AG04449 (cell line): Measurements from ENCODE around the gene GPN2.

Experiments
- CTCF ChIA-PET: fragments of 350-600 bp; formaldehyde crosslinking; extraction: SDS; loops from one replicate; lab custom pipeline; 2021; ENCODE audit warnings: antibody characterized with exemption; lab: Yijun Ruan, JAX
- POLR2A ChIA-PET: fragments of 400-600, 350-600 bp; formaldehyde crosslinking; extraction: SDS; loops from one replicate; lab custom pipeline; 2020; ENCODE audit warnings: antibody characterized with exemption, inconsistent platforms; lab: Yijun Ruan, JAX
- DNase-seq: peaks from one replicate; pipeline ENCODE4 v3.0.0-alpha.2; 2010; ENCODE audit warnings: low read depth, low spot score
- H3K4me3 ChIP-seq: 2 replicates; pipeline ENCODE4 v1.5.1; 2011; ENCODE audit warnings: low read depth, mild to moderate bottlenecking, control low read depth, low read length
- TF ChIP-seq, protein P1 (sequence below): IDR thresholded peaks from one replicate; pipeline ENCODE4 v1.5.1; 2011; ENCODE audit warnings: mild to moderate bottlenecking, moderate library complexity, low read length, control low read depth, inconsistent platforms; ENCODE audit not compliant: insufficient read depth; ENCODE audit errors: missing control alignments

The GPN2 gene

DNA sequence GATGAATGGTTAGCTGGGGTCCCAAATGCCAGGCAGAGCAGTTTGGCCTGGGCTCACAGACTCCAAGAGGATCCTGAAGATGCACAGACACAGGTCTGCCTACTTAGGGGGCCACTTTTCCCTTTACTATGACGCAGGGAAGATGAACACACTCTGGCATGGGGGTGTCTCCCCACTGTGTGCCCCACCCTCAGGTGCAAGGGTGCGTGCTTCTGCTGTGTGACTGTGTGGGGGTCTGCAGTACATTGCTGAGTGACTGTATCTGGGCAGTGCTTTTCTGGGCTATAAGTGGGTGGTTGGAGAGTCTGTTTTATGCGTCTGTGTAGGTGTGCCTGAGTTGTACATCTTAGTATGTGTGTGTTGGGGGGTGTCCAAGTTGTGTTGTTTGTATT, 19.9 kb upstream of the GPN2 start:
- no peak overlapping the region for H3K4me3 ChIP-seq
- ChIA-PET POLR2A (no interaction called here), CTCF (interaction anchor here (1.0 to 1.5 kb wide), 2 partner anchors 8 to 23 kb away, joined by 3 to 4 read pairs; no protein-coding TSS in a partner anchor)
- no peak for DNase-seq
- TF ChIP-seq, protein P1, sequence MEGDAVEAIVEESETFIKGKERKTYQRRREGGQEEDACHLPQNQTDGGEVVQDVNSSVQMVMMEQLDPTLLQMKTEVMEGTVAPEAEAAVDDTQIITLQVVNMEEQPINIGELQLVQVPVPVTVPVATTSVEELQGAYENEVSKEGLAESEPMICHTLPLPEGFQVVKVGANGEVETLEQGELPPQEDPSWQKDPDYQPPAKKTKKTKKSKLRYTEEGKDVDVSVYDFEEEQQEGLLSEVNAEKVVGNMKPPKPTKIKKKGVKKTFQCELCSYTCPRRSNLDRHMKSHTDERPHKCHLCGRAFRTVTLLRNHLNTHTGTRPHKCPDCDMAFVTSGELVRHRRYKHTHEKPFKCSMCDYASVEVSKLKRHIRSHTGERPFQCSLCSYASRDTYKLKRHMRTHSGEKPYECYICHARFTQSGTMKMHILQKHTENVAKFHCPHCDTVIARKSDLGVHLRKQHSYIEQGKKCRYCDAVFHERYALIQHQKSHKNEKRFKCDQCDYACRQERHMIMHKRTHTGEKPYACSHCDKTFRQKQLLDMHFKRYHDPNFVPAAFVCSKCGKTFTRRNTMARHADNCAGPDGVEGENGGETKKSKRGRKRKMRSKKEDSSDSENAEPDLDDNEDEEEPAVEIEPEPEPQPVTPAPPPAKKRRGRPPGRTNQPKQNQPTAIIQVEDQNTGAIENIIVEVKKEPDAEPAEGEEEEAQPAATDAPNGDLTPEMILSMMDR: no peak

DNA sequence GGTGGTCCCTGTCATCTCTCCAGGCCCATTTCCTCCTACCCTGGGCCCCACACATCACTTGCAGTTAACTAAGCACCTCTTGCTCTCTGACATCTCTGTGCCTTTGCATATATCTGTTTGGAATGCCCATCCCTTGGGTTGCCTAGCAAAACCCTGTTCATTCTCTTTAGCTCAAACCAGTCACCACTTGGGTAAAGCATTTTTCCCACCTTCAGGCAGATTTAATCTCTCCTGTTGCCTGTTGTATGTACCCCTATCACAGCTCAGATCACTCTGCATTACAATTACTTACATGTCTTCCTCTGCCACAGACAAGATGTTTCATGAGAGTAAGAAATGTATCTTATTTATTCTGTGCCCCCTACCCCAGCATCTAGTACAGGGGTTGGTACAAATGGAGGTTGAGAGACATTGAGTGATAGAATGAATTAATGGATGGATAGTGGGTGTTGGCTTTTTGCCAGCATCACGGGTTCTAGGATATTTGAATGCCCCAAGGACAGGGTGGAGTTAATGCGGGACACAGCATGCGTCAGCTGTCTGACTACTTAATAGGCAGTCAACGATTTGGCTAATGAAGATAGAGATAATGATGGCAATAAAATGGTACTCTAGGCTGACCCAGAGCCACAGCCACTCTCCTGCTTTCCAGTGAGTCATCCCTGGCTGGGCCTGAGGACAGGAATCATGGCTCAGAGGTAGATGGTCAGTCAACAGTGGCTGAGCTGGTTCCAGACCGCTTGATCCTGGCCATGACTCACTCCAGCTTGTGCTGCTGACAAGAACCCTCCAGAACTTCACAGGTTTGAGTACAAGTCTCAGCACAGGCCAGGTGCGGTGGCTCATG, 17.2 kb upstream of the GPN2 start:
- no peak overlapping the region for H3K4me3 ChIP-seq
- ChIA-PET CTCF (no interaction called here), POLR2A (interaction anchor here (1.1 kb wide), 1 partner anchor 17 kb away, joined by 4 read pairs; no protein-coding TSS in a partner anchor)
- TF ChIP-seq, protein P1: no peak
- DNase-seq: peak; percentile 21

DNA sequence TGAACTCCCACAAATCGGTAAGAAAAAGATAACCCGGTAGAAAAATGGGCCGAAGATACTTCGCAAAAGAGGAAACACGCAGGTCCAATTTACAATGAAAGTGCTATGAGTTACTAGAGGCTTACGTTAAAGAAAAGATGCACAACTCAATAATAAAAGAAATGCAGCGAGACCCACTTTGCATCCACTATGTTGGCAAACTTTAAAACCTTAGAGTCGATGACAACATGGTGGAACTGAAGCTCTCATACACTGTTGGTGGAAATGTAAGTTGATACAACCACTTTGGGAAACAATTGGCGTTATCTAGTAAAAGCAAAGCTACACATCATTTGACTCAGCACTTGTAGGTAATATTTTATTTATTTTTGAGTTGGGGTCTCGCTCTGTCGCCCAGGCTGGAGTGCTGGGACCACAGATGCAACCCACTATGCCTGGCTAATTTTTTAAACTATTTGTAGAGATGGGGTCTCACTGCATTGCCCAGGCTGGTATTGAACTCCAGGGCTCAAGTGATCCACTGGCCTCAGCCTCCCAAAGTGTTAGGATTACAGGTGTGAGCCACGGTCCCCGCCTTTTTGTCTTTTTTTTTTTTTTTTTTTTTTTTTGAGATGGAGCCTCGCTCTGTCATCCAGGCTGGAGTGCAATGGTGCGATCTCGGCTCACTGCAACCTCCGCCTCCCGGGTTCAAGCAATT, 10.9 kb upstream of the GPN2 start:
- no peak for DNase-seq
- CTCF ChIA-PET: interaction anchor here (0.8 to 5.4 kb wide), 2 partner anchors 13 to 97 kb away, joined by 3 to 32 read pairs; no protein-coding TSS in a partner anchor
- POLR2A ChIA-PET: interaction anchor here (0.8 to 4.5 kb wide), 5 partner anchors 12 to 349 kb away, joined by 3 to 42 read pairs (median 5); partner anchors contain the start of genes GPN2 and TRNP1
- TF ChIP-seq, protein P1: no peak
- peak overlapping the region; percentile 98 for H3K4me3 ChIP-seq

DNA sequence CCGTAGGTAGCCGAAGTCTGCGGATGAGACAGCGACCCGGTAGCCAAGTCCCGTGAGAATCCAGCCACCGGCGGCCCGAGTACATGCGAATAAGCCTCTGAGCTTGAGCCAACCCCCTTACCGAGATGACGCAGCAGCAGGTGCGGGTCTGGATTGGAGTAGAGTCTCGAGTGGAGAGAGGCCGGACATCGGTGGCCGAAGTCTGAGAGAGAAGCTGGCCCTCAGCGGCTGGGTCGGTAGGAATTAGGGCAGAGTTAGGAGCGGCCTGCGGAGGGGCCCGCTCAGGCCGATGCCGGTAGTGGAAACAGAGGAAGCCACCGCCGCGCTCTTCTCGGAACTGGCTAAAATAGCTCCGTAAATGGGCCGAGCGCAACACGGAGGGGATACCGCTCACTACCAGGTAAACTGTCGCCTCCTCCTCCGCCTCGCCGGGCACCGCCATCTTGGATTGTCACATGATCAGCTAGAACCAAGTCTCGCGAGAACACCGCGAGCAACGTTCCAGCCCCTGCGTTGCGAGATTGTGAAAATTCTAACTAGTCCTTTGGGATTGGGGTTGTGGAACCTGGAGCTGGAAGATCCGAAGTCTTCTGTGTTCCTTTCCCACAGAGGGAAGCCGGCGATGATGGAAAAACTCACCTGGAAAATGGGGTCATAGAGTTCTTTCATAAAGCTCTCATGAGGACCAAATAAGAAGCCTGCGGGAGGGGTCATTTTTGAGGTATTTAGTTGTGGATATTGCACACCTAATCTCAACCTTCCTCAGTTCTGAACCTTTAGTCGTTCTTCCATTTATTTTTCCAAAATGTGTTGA, 10.1 kb upstream of the GPN2 start, which contains the start of gene GPATCH3:
GPATCH3 (minus strand) TSS at position 467 of the 814 bp plus-strand sequence; CDS start at position 442, 25 bp downstream.
- CTCF ChIA-PET: interaction anchor here (0.8 to 5.4 kb wide), 4 partner anchors 10 to 98 kb away, joined by 3 to 32 read pairs (median 4); partner anchors contain the start of gene GPN2

DNA sequence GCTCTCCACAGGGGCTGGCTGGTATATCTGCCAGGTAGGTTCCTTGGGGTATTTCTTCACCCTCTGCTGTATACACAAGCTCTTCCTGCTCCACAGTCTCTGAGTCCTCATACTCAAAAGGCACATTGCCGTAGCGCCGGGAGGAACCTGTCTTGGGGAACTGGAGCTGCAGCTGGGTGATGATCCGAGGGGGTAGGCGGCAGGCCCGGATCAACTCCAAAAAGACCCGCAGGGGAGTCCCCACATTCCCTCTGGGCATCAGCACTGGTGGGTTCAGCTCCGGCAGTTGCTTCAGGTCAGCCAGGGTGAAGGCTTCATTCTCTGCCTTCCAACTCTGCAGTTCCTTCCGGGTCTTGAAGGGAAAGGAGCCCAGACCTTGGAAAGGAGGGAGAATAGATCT, 7.3 kb upstream of the GPN2 start:
- DNase-seq: no peak
- CTCF ChIA-PET: interaction anchor here (5.4 kb wide), 1 partner anchor 10 kb away, joined by 32 read pairs; no protein-coding TSS in a partner anchor
- TF ChIP-seq, protein P1: no peak
- H3K4me3 ChIP-seq: no peak overlapping the region
- POLR2A ChIA-PET: interaction anchor here (4.5 kb wide), 1 partner anchor 9 kb away, joined by 42 read pairs; the partner anchor contains the start of gene GPN2

More for the DNA sequence above, 10.1 kb upstream of the GPN2 start, which contains the start of gene GPATCH3:
- POLR2A ChIA-PET: interaction anchor here (0.8 to 4.5 kb wide), 5 partner anchors 12 to 348 kb away, joined by 3 to 42 read pairs (median 5); partner anchors contain the start of genes GPN2 and TRNP1
- TF ChIP-seq, protein P1: no peak
- DNase-seq: peak; percentile 42
- peak within 1 kb of the TSS; percentile 98 for H3K4me3 ChIP-seq
